Jurkat, Clone E6-1 (cell line): ENCODE measurements around the gene RNF41. TPM values are rescaled to one million over a fixed set of nuclear protein-coding genes. Genes with fewer than 3 reads are reported as not detected.
"Not testable (repeated sequence)": the region's sequence is repeated elsewhere in the genome, so short reads cannot be mapped to it uniquely, and the experiment has no call there.

ENCODE experiments used
- DNase-seq: peaks from one replicate; pipeline ENCODE4 v3.0.0-alpha.2; 2011; ENCODE audit warnings: low read depth, low spot score
- H3K4me3 ChIP-seq: 2 replicates; pipeline ENCODE4 v1.5.1; 2011; ENCODE audit warnings: mild to moderate bottlenecking, low read length, control low read depth, moderate library complexity
- polyA plus RNA-seq: library from polyadenylated mRNA; unstranded; fragments of >200 nt; gene quantifications from one replicate; pipeline ENCODE4 v1.2.1, GENCODE V29; 2012; ENCODE audit warnings: missing spikeins; ENCODE audit not compliant: insufficient read length, insufficient read depth

Gene RNF41
- 33.8 TPM for polyA plus RNA-seq

GRCh38 chr12:56221757-56222530 lies at the start of gene RNF41:
TSS of gene RNF41 (minus strand) at chr12:56221922. CDS start at chr12:56214047, 7,875 bp downstream.
- peak within 1 kb of the TSS; percentile 95 for H3K4me3 ChIP-seq
- DNase-seq = peak; percentile 88

GRCh38 chr12:56271031-56271430 lies 49.3 kb upstream of the RNF41 start:
- DNase-seq = no peak

GRCh38 chr12:56267443-56268071 lies 45.8 kb upstream of the RNF41 start:
- peak overlapping the region; percentile 77 for H3K4me3 ChIP-seq
- DNase-seq = no peak

More at GRCh38 chr12:56271031-56271430, 49.3 kb upstream of the RNF41 start:
- no peak overlapping the region for H3K4me3 ChIP-seq

DNA sequence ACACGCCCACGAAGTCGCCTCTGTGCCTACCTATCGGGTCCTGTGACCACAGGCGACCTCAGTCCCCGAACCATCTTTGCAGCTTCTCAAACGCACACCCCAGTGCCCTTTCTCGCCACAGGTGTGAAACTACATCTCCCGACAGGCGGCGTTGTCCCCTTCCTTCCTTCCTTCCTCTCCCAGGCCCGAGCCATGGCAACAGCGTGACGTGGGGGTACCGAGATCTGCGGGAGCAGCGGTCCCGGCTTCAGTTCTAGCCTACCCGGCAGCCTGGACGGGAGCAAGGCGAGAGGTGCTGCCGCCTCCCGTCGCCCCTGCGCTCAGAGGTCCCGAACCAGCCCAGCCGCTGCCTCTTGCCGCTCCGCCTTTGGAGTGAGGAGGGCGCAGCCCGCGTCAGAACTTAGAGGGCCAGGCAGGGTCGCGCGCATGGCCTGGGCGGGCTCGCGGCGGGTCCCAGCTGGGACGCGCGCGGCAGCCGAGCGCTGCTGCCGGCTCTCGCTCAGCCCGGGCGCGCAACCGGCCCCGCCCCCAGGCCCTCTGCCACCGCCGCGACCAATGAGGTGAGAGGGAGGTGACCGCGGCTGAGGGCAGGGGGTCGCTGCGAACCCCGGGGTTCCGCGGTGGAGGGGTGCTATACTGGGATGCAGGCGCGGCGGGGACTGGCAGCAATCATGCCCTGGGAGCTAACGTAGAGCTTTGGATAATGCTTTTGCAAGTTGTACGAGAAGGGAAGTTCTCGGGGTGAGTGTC lies 45.1 kb upstream of the RNF41 start, which contains the start of gene COQ10A:
Gene COQ10A (plus strand): TSS at position 250 of the 750 bp plus-strand sequence. CDS start 177 bp downstream, at position 427.
- peak; percentile 80 for DNase-seq
- peak within 1 kb of the TSS; percentile 77 for H3K4me3 ChIP-seq

GRCh38 chr12:56266068-56266692 lies 44.5 kb upstream of the RNF41 start:
- peak overlapping the region; percentile 77 for H3K4me3 ChIP-seq
- not testable (repeated sequence) for DNase-seq

DNA sequence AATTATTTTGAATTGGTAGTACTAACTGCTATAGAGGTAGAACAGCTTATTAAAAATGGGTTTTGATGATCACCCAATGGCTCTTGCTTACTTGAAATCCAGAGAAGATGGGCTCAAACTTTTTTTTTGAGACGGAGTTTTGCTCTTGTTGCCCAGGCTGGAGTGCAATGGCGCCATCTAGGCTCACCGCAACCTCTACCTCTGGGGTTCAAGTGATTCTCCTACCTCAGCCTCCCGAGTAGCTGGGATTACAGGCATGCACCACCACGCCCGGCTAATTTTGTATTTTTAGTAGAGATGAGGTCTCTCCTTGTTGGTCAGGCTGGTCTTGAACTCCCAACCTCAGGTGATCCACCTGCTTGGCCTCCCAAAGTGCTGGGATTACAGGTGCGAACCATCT lies 41.2 kb upstream of the RNF41 start:
- not testable (repeated sequence) for H3K4me3 ChIP-seq, DNase-seq

- no peak overlapping the region for H3K4me3 ChIP-seq
- no peak for DNase-seq
Observed at GRCh38 chr12:56261503-56262232, 39.9 kb upstream of the RNF41 start.

- no peak for DNase-seq
Observed at GRCh38 chr12:56260921-56261320, 39.2 kb upstream of the RNF41 start.

DNA sequence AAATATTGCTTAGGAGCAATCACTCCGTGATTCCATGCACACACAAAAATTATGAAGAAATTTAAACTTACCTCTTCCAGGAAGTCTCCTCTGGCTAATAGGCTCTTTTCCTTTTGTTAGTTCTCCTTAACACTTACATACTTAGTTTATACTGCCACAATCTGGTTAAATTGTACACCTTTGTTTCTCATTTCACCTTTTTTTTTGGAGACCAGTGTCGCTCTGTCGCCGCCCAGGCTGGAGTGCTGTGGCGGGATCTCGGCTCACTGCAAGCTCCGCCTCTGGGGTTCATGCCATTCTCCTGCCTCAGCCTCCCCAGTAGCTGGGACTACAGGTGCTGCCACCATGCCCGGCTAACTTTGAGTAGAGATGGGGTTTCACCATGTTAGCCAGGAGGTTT lies 38.7 kb upstream of the RNF41 start:
- H3K4me3 ChIP-seq = no peak overlapping the region

More at GRCh38 chr12:56260921-56261320, 39.2 kb upstream of the RNF41 start:
- H3K4me3 ChIP-seq = no peak overlapping the region

GRCh38 chr12:56258820-56259183 lies 37.1 kb upstream of the RNF41 start:
- no peak for DNase-seq
- H3K4me3 ChIP-seq = peak overlapping the region; percentile 77

More for the DNA sequence above, 38.7 kb upstream of the RNF41 start:
- no peak for DNase-seq

DNA sequence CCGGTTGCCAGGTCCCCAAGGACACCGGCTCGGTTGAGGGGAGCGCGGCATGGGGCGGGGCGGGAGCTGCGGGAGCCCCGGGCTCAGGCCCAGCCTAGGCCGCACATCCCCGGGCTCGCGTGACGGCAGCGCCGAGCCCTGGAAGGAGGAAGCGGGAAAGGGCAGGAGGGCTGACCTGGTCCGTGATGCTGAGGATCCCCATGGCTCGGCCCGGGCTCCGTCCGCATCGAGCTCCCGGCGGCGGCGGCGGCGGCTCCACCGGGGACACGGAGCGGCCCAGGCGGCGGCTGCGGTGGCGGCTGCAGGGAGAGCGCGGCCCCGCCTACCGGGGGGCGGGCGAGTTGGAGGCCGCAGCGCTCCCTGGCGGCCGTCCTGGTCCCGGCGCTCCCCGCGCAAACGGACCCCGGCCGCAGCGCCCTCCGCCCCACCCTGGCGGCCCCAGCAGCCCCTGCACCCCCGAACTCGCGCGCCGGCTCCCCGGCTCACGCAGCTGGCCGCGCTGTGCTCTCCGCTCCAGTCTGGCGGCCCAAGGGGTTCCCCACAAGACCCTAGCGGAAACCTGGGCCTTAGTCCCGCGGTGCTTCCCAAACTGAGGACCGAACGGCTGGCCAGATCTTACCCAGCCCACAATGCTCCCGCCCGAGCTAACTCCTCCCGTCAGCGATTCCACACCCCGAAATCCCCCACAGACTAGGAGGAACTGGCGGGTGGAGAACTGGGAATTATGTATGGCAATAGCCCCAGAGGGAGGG lies 36.5 kb upstream of the RNF41 start, which contains the start of gene ANKRD52:
Gene ANKRD52 (minus strand): TSS at position 317 of the 752 bp plus-strand sequence. CDS start 115 bp downstream, at position 202.
- peak within 1 kb of the TSS; percentile 80 for H3K4me3 ChIP-seq
- DNase-seq = peak; percentile 52

- no peak for DNase-seq
- H3K4me3 ChIP-seq = peak overlapping the region; percentile 80
Observed at GRCh38 chr12:56257491-56258067, 35.9 kb upstream of the RNF41 start.

DNA sequence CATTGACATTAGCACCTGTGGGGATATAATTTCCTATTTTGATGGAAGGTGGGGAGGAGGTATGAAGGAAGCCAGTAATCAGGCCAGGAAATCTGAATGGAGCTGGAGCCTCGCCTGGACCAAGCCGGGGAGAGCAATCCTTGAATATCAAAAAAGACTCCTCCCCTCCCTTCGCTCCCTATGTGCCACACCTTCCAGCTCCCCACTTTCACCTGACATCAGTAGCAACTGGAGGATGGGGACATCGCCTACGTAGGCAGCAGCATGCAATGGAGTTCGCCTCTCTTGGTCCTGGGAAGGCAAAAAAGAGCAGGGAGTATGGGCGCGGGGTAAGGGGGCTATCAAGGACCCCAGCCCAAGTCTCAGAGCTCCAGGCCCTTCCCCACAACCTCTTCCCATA lies 35.3 kb upstream of the RNF41 start:
- no peak for DNase-seq

GRCh38 chr12:56256326-56256960 lies 34.7 kb upstream of the RNF41 start:
- no peak for DNase-seq
- H3K4me3 ChIP-seq = no peak overlapping the region

More for the DNA sequence above, 35.3 kb upstream of the RNF41 start:
- H3K4me3 ChIP-seq = peak overlapping the region; percentile 80

DNA sequence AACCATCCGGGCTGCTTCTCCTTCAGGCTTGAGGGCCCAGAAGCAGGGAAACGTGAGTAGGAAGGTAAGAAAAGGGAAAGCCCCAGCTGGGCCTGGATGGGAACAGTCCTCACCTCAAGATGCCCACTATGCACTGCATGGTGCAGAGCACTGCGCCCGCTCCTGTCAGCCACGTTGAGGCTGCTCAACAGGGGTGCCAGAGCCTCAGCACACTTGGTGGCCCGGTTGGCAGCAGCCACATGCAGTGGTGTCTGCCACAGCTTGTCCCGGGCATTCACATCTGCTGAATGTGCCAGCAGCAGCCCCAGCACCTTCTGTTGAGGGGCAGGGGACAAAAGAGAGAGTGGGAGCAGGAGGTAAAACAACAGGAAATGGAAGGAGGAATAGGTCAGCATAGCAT lies 33.9 kb upstream of the RNF41 start:
- no peak overlapping the region for H3K4me3 ChIP-seq
- no peak for DNase-seq

GRCh38 chr12:56253091-56253490 lies 31.4 kb upstream of the RNF41 start:
- DNase-seq = no peak
- H3K4me3 ChIP-seq = no peak overlapping the region

- DNase-seq = no peak
- H3K4me3 ChIP-seq = no peak overlapping the region
Observed at GRCh38 chr12:56252649-56253048, 30.9 kb upstream of the RNF41 start.
